Body of pancreas (tissue), 4 donors: ENCODE measurements around the gene TNFRSF4. TPM values are rescaled to one million over a fixed set of nuclear protein-coding genes. Genes with fewer than 3 reads are reported as not detected.
"Not testable (repeated sequence)": the region's sequence is repeated elsewhere in the genome, so short reads cannot be mapped to it uniquely, and the experiment has no call there.

Experiments used
- ATAC-seq: fragments of 150-250 bp; one replicate; pipeline ENCODE4 v1.9.1; 2016
- DNase-seq, 4 donors: peaks; one replicate each; pipeline ENCODE4 v3.0.0-alpha.2; 2019
- H3K27ac ChIP-seq, 4 donors: fragments of 200-600 bp; sonication (generic); 1 replicate in 3 of 4; 2 replicates in 1 of 4; pipeline versions ENCODE4 v1.5.1 to v1.6.1; 2016 to 2019; ENCODE audit warnings: mild to moderate bottlenecking in 1 of 4, mixed read lengths in 1 of 4, moderate library complexity in 1 of 4
- H3K27me3 ChIP-seq, 2 donors: fragments of 200-600 bp; sonication (generic); one replicate each; pipeline ENCODE4 v1.6.0; 2016; ENCODE audit warnings: mild to moderate bottlenecking in 1 of 2
- H3K36me3 ChIP-seq, 2 donors: fragments of 200-600 bp; sonication (generic); replicated peaks in 1 of 2; 2 replicates each; pipeline ENCODE4 v1.5.1; 2016; ENCODE audit warnings: low read depth in 2 of 2; ENCODE audit not compliant: insufficient read depth in 1 of 2
- H3K4me1 ChIP-seq: fragments of 200-600 bp; sonication (generic); one replicate; pipeline ENCODE4 v1.6.0; 2016
- H3K4me3 ChIP-seq, 2 donors: fragments of 200-600 bp; sonication (generic); 1 replicate in 1 of 2; 2 replicates in 1 of 2; pipeline ENCODE4 v1.5.1; 2016 to 2019
- H3K9me3 ChIP-seq, 3 donors: fragments of 200-600 bp; sonication (generic); 1 replicate in 2 of 3; 2 replicates in 1 of 3; pipeline ENCODE4 v1.5.1; 2016
- POLR2A ChIP-seq, 3 donors: fragments of 450-650 bp; IDR thresholded peaks; one replicate each; pipeline ENCODE4 v1.6.1; 2016; ENCODE audit warnings: antibody characterized with exemption in 3 of 3, mild to moderate bottlenecking in 2 of 3
- WGBS, 2 donors: methylation state at CpG; one replicate each; pipeline ENCODE4 v1.1.5; 2017; 5-methylcytosine and 5-hydroxymethylcytosine counted together
- intact Hi-C: fragments of 100-400 bp; cut with DNase I; formaldehyde crosslinking; loops from one replicate; pipeline ENCODE4 v1.15.1; 2023
- total RNA-seq, 2 donors: library from RNA; depleted of rRNA; stranded (reverse); fragments of >200 nt; gene quantifications; one replicate each; pipeline ENCODE4 v1.1.0, GENCODE V29; 2016
- TF ChIP-seq, protein P1 (sequence below), 7 experiments: fragments of 450-650 bp in 4 of 7; fragments of 200-600 bp in 3 of 7; sonication (generic) in 3 of 7; IDR thresholded peaks; one replicate each; pipeline ENCODE4 v1.5.1; 2016 to 2019; ENCODE audit warnings: antibody characterized with exemption in 7 of 7

TNFRSF4 gene
- total RNA-seq, 2 donors from 2014 or later: 0.99 to 2.6 TPM

DNA sequence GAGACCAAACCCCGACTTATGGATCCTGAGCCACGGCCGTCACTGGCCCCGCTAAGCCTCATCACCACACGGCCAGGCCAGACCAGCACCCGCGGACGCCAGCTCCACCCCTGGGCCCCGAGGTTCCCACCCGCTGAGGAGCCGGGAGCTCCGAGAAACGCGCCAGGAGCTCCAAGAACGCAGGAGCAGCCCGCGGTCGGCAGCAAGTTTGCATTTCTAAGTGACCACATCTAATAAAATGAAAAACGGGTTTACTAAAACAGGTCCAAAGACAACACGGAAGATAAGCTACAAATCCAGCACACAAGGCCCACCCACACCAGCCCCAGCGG is 40.7 kb upstream of the TNFRSF4 start:
- WGBS, 2 donors: 86 to 89% methylated on average over 21 of the region's 21 CpGs

DNA sequence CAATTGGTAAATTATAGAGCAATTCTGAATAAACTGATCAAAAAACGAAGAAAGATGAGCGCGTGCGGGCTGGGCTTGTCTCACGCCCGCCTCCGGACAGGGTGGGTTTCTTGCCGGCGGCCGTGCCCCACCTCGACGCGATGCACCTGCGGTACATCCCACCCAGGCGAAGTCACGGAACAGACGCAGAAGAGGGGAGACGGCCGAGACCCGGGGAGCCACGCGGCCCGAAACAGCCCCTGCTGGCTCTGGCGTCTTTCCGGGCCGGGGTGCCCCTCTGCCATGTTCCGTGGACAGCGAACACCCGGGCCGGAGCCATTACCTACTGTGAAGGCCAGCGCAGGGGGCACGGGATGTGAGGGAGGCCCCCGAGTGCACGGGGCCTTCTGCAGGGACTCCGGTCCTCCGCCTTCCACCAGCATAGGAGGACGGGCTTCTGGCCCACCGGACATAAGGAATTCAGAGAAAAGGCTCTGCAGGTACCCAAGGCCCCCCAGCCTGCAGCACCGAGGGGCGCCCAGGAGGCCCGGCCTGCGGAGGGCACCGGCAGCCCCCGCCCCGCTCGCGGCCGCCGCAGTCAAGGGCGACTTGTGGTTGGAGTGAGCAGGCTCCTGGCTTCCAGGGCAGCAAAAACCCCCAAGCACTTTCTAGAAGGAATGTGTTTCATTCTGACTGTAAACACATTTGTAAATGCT is 40.2 kb upstream of the TNFRSF4 start:
- TF ChIP-seq, protein P1, sequence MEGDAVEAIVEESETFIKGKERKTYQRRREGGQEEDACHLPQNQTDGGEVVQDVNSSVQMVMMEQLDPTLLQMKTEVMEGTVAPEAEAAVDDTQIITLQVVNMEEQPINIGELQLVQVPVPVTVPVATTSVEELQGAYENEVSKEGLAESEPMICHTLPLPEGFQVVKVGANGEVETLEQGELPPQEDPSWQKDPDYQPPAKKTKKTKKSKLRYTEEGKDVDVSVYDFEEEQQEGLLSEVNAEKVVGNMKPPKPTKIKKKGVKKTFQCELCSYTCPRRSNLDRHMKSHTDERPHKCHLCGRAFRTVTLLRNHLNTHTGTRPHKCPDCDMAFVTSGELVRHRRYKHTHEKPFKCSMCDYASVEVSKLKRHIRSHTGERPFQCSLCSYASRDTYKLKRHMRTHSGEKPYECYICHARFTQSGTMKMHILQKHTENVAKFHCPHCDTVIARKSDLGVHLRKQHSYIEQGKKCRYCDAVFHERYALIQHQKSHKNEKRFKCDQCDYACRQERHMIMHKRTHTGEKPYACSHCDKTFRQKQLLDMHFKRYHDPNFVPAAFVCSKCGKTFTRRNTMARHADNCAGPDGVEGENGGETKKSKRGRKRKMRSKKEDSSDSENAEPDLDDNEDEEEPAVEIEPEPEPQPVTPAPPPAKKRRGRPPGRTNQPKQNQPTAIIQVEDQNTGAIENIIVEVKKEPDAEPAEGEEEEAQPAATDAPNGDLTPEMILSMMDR (IDR thresholded peaks at IDR 0.05): no peak
- DNase-seq (no peak), ATAC-seq (no peak)
- Histone ChIP-seq H3K4me3 (no peak overlapping the region), H3K36me3 (peaks cover 6 to 9% of the 10 kb centered on the region in 2 donors), H3K27ac (no peak overlapping the region), H3K9me3 (no peaks in the 10 kb centered on the region), H3K4me1 (no peaks in the 10 kb centered on the region), H3K27me3 (no peaks in the 10 kb centered on the region)
- 94 to 95% methylated on average over 39 to 50 of the region's 50 CpGs for whole genome bisulfite sequencing, 2 donors
- intact Hi-C loops: no loop called here

More for the DNA sequence above, 40.7 kb upstream of the TNFRSF4 start:
- DNase-seq (no peak), ATAC-seq (no peak)
- Histone ChIP-seq H3K9me3 (no peaks in the 10 kb centered on the region), H3K4me3 (no peak overlapping the region), H3K36me3 (peaks cover 6 to 10% of the 10 kb centered on the region in 2 donors), H3K27me3 (no peaks in the 10 kb centered on the region), H3K27ac (no peak overlapping the region), H3K4me1 (no peaks in the 10 kb centered on the region)
- intact Hi-C loops: no loop called here
- TF ChIP-seq, protein P1 (IDR thresholded peaks at IDR 0.05): no peak
- TF ChIP-seq POLR2A (IDR thresholded peaks at IDR 0.05): no peak

DNA sequence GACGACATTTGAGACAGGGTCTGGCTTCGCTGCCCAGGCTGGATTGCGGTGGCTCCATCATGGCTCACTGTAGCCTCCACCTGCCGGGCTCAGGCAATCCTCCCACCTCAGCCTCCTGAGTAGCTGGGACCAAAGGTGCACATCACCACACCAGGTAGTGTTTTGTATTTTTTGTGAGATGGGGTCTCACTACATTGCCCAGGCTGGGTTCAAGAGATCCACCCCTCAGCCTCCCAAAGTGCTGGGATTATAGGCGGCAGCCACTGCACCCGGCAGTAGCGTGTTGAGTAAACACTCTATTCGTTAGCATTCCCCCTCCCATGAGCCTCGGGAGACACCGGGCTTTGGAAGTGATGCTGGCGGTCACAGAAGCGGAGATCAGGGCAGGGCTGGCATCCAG is 39.4 kb upstream of the TNFRSF4 start:
- ATAC-seq (no peak), DNase-seq (no peak)
- H3K36me3 ChIP-seq: peaks cover 6% of the 10 kb centered on the region in 2 donors
- intact Hi-C loops: no loop called here
- H3K4me1 ChIP-seq: no peaks in the 10 kb centered on the region
- no peaks in the 10 kb centered on the region for H3K27me3 ChIP-seq
- 83 to 94% methylated on average over 11 to 12 of the region's 12 CpGs for WGBS, 2 donors
- TF ChIP-seq, protein P1 (IDR thresholded peaks at IDR 0.05): no peak
- no peak for TF ChIP-seq POLR2A (IDR thresholded peaks at IDR 0.05)
- no peak overlapping the region for H3K27ac ChIP-seq
- no peaks in the 10 kb centered on the region for H3K9me3 ChIP-seq
- no peak overlapping the region for H3K4me3 ChIP-seq

DNA sequence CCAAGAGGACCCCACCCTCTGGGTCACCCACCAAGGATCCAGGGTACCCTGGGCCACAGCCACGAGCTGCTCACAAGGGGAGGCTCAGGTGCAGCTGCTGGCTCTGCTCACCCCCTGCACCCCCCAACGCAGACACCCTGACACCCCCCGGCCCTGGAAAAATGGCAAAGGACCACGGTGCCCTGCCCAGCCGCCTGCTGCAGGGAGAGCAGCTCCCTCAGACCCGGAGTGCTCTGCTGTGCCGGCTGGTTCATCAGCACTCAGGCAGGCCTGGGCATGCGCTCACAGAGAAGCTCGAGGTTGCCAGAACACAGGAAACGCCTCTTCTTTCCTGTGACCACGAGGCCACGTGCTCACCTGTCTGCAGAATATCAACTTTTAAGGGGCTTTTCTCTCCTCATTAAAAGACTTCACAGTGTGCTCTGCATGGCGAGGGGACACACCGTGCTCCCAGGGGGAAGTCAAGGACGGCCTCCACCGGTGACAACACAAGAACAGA is 36.9 kb upstream of the TNFRSF4 start:
- no peaks in the 10 kb centered on the region for H3K9me3 ChIP-seq
- H3K27me3 ChIP-seq: no peaks in the 10 kb centered on the region
- WGBS, 2 donors: 74 to 95% methylated on average over 4 to 16 of the region's 16 CpGs
- no peak overlapping the region for H3K4me3 ChIP-seq
- TF ChIP-seq POLR2A (IDR thresholded peaks at IDR 0.05): no peak
- TF ChIP-seq, protein P1 (IDR thresholded peaks at IDR 0.05): no peak
- peaks cover 6% of the 10 kb centered on the region in 2 donors for H3K36me3 ChIP-seq
- H3K27ac ChIP-seq: no peak overlapping the region
- no peak for DNase-seq
- no peaks in the 10 kb centered on the region for H3K4me1 ChIP-seq
- no peak for ATAC-seq
- intact Hi-C loops: no loop called here

DNA sequence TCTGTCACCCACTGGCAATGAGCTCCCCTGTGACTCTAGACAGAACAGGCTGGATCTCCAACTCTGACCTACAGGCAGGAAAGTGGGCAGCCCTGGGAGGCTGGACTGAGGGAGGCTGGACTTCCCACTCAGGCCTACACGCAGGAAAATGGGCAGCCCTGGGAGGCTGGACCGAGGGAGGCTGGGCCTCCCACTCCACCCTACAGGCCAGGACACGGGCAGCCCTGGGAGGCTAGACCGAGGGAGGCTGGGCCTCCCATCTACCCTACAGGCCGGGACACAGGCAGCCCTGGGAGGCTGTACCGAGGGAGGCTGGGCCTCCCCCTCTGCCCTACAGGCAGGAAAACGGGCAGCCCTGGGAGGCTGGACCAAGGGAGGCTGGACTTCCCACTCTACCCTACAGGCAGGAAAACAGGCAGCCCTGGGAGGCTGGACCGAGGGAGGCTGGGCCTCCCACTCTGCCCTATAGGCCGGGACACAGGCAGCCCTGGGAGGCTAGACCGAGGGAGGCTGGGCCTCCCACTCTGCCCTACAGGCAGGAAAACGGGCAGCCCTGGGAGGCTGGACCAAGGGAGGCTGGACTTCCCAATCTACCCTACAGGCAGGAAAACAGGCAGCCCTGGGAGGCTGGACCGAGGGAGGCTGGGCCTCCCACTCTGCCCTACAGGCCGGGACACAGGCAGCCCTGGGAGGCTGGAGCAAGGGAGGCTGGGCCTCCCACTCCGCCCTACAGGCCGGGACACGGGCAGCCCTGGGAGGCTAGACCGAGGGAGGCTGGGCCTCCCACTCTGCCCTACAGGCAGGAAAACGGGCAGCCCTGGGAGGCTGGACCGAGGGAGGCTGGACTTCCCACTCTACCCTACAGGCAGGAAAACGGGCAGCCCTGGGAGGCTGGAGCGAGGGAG is 34.3 kb upstream of the TNFRSF4 start:
- WGBS, 2 donors: 80 to 85% methylated on average over 1 to 18 of the region's 21 CpGs
- H3K36me3 ChIP-seq, intact Hi-C loops, DNase-seq, H3K27me3 ChIP-seq, H3K27ac ChIP-seq, H3K4me3 ChIP-seq, H3K4me1 ChIP-seq, H3K9me3 ChIP-seq, ATAC-seq: not testable (repeated sequence)
